ENCODE results near the gene ATG12.

Gene ATG12

GRCh38 chr5:115806986-115807653 is 34.2 kb downstream of the ATG12 start:
- DNase-seq: no peak

DNA sequence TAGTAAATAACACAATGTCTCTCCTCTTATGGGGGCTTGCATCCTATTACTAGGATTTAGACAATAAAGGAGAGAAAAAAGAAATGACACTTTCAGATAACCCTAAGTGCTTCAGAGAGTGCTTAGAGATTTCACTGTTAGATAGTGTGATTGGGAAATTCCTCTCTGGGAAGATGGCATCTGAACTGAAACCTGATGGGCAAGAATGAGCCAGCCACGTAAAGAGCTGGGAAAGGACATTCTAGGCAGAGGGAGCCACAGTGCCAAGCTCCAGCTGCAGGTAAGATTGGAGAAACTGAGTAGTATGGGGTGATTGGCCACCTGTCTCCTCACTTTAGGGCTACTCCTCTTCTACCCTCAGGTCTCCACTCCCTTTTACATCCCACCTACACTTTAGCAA is 39.4 kb downstream of the ATG12 start:
- no peak for DNase-seq

GRCh38 chr5:115801152-115801551 is 40.2 kb downstream of the ATG12 start:
- DNase-seq: no peak

- DNase-seq: no peak
Measured at GRCh38 chr5:115800108-115800507, 41.3 kb downstream of the ATG12 start.

GRCh38 chr5:115798252-115798651 is 43.1 kb downstream of the ATG12 start:
- no peak for DNase-seq

DNA sequence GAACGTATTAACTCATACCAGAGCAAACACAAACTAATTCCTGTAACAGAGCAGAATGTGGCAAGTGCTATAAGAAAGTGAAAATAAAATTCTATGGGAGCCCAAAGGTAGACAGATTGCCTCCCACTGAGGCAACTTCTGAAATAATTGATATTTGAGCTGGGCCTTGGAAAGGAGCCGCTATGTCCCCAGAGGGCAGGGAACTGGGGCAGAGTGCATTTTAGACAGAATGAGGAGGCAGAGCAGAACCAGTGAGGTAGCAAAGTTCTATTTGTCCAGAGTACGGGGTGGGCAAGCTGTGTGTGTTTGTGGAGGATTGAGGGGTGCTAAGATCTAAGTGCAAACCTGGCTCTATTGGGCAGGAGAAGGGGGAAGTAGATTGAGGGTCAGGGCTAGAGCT is 44.7 kb downstream of the ATG12 start:
- DNase-seq: no peak

DNA sequence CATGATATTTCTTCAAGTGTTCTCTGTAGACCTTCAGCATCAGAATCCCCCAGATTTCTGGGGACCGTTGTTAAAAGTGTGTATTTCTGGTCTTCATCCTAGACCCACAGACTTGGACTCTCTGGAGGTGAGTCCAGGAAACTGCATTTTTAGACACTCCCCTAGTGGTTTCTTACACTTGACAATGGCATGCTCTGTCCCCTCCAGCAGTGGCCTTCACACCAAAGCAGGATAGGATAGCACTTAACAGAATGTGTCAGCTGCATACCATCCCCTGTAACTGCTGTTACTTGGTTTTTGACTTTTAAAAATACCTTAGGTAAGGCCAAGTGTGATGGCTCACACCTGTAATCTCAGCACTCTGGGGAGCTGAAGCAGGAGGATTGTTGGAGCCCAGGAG is 45.7 kb downstream of the ATG12 start:
- DNase-seq: no peak

DNA sequence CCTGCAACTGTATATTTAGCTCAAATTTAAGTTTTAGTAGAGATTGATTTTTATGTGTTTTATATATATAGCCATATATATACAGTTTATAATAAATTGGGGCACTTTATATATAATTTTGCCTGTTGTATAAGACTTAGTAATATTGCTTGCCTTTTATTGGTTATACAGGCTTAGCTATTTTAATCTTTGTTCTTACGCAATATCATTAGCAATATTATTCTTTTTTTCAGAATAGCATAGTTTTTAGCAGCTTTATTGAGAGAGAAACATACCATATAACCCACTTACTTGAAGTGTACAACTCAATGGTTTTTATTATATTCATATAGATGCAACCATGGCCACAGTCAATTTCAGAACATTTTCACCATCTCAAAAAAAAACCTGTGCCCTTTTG is 52.9 kb downstream of the ATG12 start:
- no peak for DNase-seq

DNA sequence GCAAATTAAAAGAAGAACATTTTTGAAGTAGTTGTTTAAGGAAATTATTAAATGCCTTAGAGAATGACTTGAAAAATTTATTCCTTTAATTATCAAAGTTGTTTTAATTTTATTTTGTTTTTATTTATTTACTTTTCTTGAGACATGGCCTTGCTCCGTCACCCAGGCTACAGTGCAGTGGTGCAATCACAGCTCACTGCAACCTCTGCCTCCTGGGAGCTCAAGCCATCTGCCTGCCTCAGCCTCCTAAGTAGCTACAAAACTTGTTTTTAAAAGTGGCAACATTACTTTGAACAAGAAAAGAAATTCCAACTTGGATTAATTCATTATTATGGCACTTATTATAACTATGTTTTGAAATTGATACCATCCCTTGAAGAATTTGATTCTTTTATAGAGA is 53.9 kb downstream of the ATG12 start:
- no peak for DNase-seq

DNA sequence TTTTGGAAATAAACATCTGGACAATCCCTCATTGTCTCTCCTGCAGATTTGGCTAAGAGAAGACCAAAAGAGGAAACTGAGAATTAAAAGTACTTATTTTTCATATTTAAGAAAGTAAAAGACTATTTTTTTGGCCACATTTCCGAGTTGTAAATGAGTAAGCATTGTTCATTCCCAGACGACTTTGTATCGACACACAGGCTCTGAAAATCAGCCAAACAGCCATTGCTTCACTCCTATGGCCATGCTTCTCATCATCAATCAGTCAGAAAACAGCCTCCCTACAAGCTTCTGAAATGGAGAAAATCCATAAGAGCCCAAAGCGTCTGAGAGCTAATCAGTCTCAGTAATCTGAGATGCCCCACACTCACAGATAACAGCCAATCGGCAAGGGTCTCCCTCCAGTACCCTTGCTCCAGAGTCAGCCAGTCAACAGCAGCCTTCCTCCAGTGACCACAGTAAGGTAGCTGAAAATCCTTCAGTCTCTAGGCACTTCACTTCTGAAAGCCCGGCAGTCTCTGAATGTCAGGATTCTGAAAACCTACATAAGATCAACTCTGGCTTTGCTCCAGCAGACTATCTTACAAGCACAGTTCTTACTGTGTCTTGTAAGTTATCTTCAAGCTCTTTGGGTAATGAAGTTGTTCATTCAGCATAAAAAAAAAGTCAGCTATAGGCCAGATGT is 55.8 kb downstream of the ATG12 start:
- DNase-seq: no peak

DNA sequence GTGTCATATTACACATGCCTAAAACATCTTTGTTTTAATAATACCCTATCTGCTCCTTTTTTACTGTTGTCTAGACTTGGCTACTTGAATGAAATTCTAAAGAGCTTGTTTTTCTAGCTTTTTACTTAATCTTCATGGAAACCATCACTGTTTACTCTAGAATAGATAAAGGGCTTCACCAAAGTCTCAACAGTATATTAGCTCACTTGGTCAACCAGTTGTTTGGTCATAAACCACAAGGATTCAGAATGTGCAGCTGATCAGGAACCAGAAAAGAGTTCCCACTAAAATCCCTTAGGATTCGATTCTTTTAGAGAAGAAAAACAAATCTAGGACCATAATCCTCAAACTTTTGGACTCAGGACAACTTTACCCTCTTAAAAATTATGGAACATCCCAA is 62.9 kb downstream of the ATG12 start:
- DNase-seq: no peak

Measured in NCI-H1436 (cell line).